IPS-18a (cell line): ENCODE results near the gene FXYD2.

Source experiments
- H3K27ac ChIP-seq: one replicate; pipeline ENCODE4 v1.5.1; 2013; ENCODE audit warnings: low read length
- H3K27me3 ChIP-seq: one replicate; pipeline ENCODE4 v1.6.1; 2013; ENCODE audit warnings: mild to moderate bottlenecking, low read length; ENCODE audit not compliant: control insufficient read depth, insufficient read depth
- H3K36me3 ChIP-seq: one replicate; pipeline ENCODE4 v1.6.1; 2013; ENCODE audit warnings: low read depth, low read length; ENCODE audit not compliant: control insufficient read depth
- H3K4me1 ChIP-seq: one replicate; pipeline ENCODE4 v1.6.1; 2013; ENCODE audit warnings: low read depth, low read length; ENCODE audit not compliant: control insufficient read depth
- H3K4me3 ChIP-seq: one replicate; pipeline ENCODE4 v1.5.1; 2013; ENCODE audit warnings: low read length
- H3K9ac ChIP-seq: one replicate; pipeline ENCODE4 v1.6.1; 2013; ENCODE audit warnings: mild to moderate bottlenecking, low read length, moderate library complexity
- H3K9me3 ChIP-seq: one replicate; pipeline ENCODE4 v1.6.1; 2013; ENCODE audit warnings: low read depth, low read length; ENCODE audit not compliant: control insufficient read depth

The FXYD2 gene

GRCh38 chr11:117855186-117855845 is 30.8 kb upstream of the FXYD2 start:
- H3K4me3 ChIP-seq, result no peak overlapping the region
- no peak overlapping the region for H3K27ac ChIP-seq
- peaks cover 9% of the 10 kb centered on the region for H3K4me1 ChIP-seq
- H3K27me3 ChIP-seq, result no peaks in the 10 kb centered on the region
- no peak overlapping the region for H3K9ac ChIP-seq
- H3K36me3 ChIP-seq, result no peaks in the 10 kb centered on the region
- H3K9me3 ChIP-seq, result peaks cover 3% of the 10 kb centered on the region

- Histone ChIP-seq H3K36me3 (no peaks in the 10 kb centered on the region), H3K4me3 (no peak overlapping the region)
Observed at GRCh38 chr11:117852309-117852708, 27.8 kb upstream of the FXYD2 start.

GRCh38 chr11:117851852-117852251 is 27.3 kb upstream of the FXYD2 start:
- peaks cover 9% of the 10 kb centered on the region for H3K4me1 ChIP-seq
- H3K27me3 ChIP-seq, result no peaks in the 10 kb centered on the region
- no peak overlapping the region for H3K4me3 ChIP-seq
- H3K27ac ChIP-seq, result no peak overlapping the region
- H3K9ac ChIP-seq, result no peak overlapping the region
- H3K36me3 ChIP-seq, result no peaks in the 10 kb centered on the region
- peaks cover 3% of the 10 kb centered on the region for H3K9me3 ChIP-seq

More at GRCh38 chr11:117852309-117852708, 27.8 kb upstream of the FXYD2 start:
- H3K27ac ChIP-seq, result no peak overlapping the region
- peaks cover 9% of the 10 kb centered on the region for H3K4me1 ChIP-seq
- no peaks in the 10 kb centered on the region for H3K27me3 ChIP-seq
- H3K9me3 ChIP-seq, result peaks cover 3% of the 10 kb centered on the region
- no peak overlapping the region for H3K9ac ChIP-seq

- Histone ChIP-seq H3K27ac (no peak overlapping the region), H3K4me3 (no peak overlapping the region), H3K36me3 (no peaks in the 10 kb centered on the region), H3K4me1 (peaks cover 9% of the 10 kb centered on the region), H3K9ac (no peak overlapping the region), H3K9me3 (peaks cover 3% of the 10 kb centered on the region), H3K27me3 (no peaks in the 10 kb centered on the region)
Observed at GRCh38 chr11:117851106-117851505, 26.6 kb upstream of the FXYD2 start.

- H3K36me3 ChIP-seq, result no peaks in the 10 kb centered on the region
- H3K4me3 ChIP-seq, result no peak overlapping the region
- H3K27me3 ChIP-seq, result no peaks in the 10 kb centered on the region
- no peak overlapping the region for H3K9ac ChIP-seq
- no peak overlapping the region for H3K27ac ChIP-seq
- peaks cover 3% of the 10 kb centered on the region for H3K9me3 ChIP-seq
- H3K4me1 ChIP-seq, result peaks cover 9% of the 10 kb centered on the region
Observed at GRCh38 chr11:117849781-117850414, 25.4 kb upstream of the FXYD2 start.

- H3K4me1 ChIP-seq, result no peaks in the 10 kb centered on the region
- no peak overlapping the region for H3K4me3 ChIP-seq
- H3K9me3 ChIP-seq, result no peaks in the 10 kb centered on the region
- no peaks in the 10 kb centered on the region for H3K27me3 ChIP-seq
- no peak overlapping the region for H3K9ac ChIP-seq
- peaks cover 2% of the 10 kb centered on the region for H3K36me3 ChIP-seq
- H3K27ac ChIP-seq, result no peak overlapping the region
Observed at GRCh38 chr11:117843666-117844484, 19.3 kb upstream of the FXYD2 start.

- no peaks in the 10 kb centered on the region for H3K27me3 ChIP-seq
- no peak overlapping the region for H3K4me3 ChIP-seq
- no peaks in the 10 kb centered on the region for H3K4me1 ChIP-seq
- H3K9ac ChIP-seq, result no peak overlapping the region
- H3K27ac ChIP-seq, result no peak overlapping the region
- H3K36me3 ChIP-seq, result peaks cover 2% of the 10 kb centered on the region
- H3K9me3 ChIP-seq, result no peaks in the 10 kb centered on the region
Observed at GRCh38 chr11:117842131-117842941, 17.8 kb upstream of the FXYD2 start.

- H3K4me3 ChIP-seq, result no peak overlapping the region
- H3K4me1 ChIP-seq, result no peaks in the 10 kb centered on the region
- peaks cover 2% of the 10 kb centered on the region for H3K36me3 ChIP-seq
- H3K9ac ChIP-seq, result no peak overlapping the region
- no peaks in the 10 kb centered on the region for H3K9me3 ChIP-seq
- no peak overlapping the region for H3K27ac ChIP-seq
- no peaks in the 10 kb centered on the region for H3K27me3 ChIP-seq
Observed at GRCh38 chr11:117841551-117842031, 17.0 kb upstream of the FXYD2 start.

GRCh38 chr11:117840881-117841550 is 16.5 kb upstream of the FXYD2 start:
- no peaks in the 10 kb centered on the region for H3K9me3 ChIP-seq
- H3K36me3 ChIP-seq, result peaks cover 2% of the 10 kb centered on the region
- no peaks in the 10 kb centered on the region for H3K27me3 ChIP-seq
- no peaks in the 10 kb centered on the region for H3K4me1 ChIP-seq
- no peak overlapping the region for H3K27ac ChIP-seq
- H3K9ac ChIP-seq, result no peak overlapping the region
- H3K4me3 ChIP-seq, result no peak overlapping the region

- H3K9ac ChIP-seq, result no peak overlapping the region
- no peak overlapping the region for H3K4me3 ChIP-seq
- H3K4me1 ChIP-seq, result no peaks in the 10 kb centered on the region
- H3K9me3 ChIP-seq, result no peaks in the 10 kb centered on the region
- H3K27me3 ChIP-seq, result no peaks in the 10 kb centered on the region
- H3K36me3 ChIP-seq, result peaks cover 2% of the 10 kb centered on the region
- no peak overlapping the region for H3K27ac ChIP-seq
Observed at GRCh38 chr11:117839936-117840813, 15.6 kb upstream of the FXYD2 start.
